GM12878 (cell line): Measurements from ENCODE around the gene USE1. TPM values are rescaled to one million over a fixed set of nuclear protein-coding genes. Genes with fewer than 3 reads are reported as not detected.

Experiments used
- ETV6 ChIP-seq, 2 experiments: fragments of 450-650 bp in 1 of 2; IDR thresholded peaks in 1 of 2; conservative IDR thresholded peaks in 1 of 2; 2 replicates each; pipeline ENCODE4 v1.6.1; 2014; ENCODE audit warnings: antibody characterized with exemption in 1 of 2, borderline replicate concordance in 1 of 2, low read depth in 1 of 2, mild to moderate bottlenecking in 1 of 2, moderate library complexity in 1 of 2
- GATAD2B ChIP-seq: fragments of 450-650 bp; conservative IDR thresholded peaks from 2 replicates; pipeline ENCODE4 v1.6.1; 2017; ENCODE audit warnings: low read depth, mild to moderate bottlenecking, moderate library complexity
- HSF1 ChIP-seq: fragments of 150-350 bp; IDR thresholded peaks from 2 replicates; pipeline ENCODE4 v1.6.1; 2014; ENCODE audit warnings: mild to moderate bottlenecking, low read depth, low read length
- JUNB ChIP-seq: IDR thresholded peaks from 2 replicates; pipeline ENCODE4 v1.6.1; 2016; ENCODE audit warnings: antibody characterized with exemption, mild to moderate bottlenecking
- MLLT1 ChIP-seq: fragments of 450-650 bp; IDR thresholded peaks from 2 replicates; pipeline ENCODE4 v1.6.1; 2016; ENCODE audit warnings: mild to moderate bottlenecking
- NR2F1 ChIP-seq: fragments of 450-650 bp; conservative IDR thresholded peaks from 2 replicates; pipeline ENCODE4 v1.6.1; 2017; ENCODE audit warnings: mild to moderate bottlenecking
- SIX5 ChIP-seq: IDR thresholded peaks from 2 replicates; pipeline ENCODE4 v1.6.1; 2011; ENCODE audit warnings: mild to moderate bottlenecking, low read depth, low read length, moderate library complexity; ENCODE audit not compliant: severe bottlenecking
- ZBTB11 ChIP-seq: fragments of 450-650 bp; formaldehyde crosslinking; IDR thresholded peaks from 2 replicates; pipeline ENCODE4 v1.5.0; 2022; ENCODE audit warnings: mild to moderate bottlenecking, missing genetic modification characterization
- polyA plus RNA-seq, 11 experiments: library from polyadenylated mRNA; depleted of rRNA in 4 of 11; unstranded in 6 of 11; stranded (reverse) in 5 of 11; fragments of >200 nt; fragmentation: Nextera tagmentation in 4 of 11; fragmentation: Illumina TruSeq in 1 of 11; extraction: Ambion mirVana in 4 of 11; extraction: Trizol in 1 of 11; gene quantifications; 1 replicate in 1 of 11; 2 replicates in 10 of 11; pipeline versions ENCODE4 v1.2.1 to v1.2.3, GENCODE V29; 2011 to 2016; ENCODE audit warnings: inconsistent platforms in 2 of 11, missing spikeins in 2 of 11, low read depth in 1 of 11
- total RNA-seq, 4 experiments: library from RNA; depleted of rRNA in 3 of 4; stranded (reverse); fragments of >200 nt in 3 of 4; fragmentation: Illumina TruSeq in 1 of 4; extraction: Trizol in 1 of 4; gene quantifications; 2 replicates each; pipeline versions ENCODE4 v1.2.1 to v1.2.3, GENCODE V29; 2013 to 2021

Gene USE1
- total and polyA plus RNA-seq, 10 of the 15 experiments (the other 5 are each of a cell fraction or from before 2014, with no cell fraction given): 9.7 to 24.0 (median 16.1) TPM

GRCh38 chr19:17235300-17235970 lies 20.3 kb downstream of the USE1 start (continued):
- TF ChIP-seq ZBTB11 (no peak), MLLT1 (no peak), HSF1 (no peak), SIX5 (no peak), ETV6 (conservative IDR thresholded peaks at IDR 0.05 in 1 of 2, IDR thresholded peaks at IDR 0.05 in 1 of 2; ENCODE audit: borderline replicate concordance in 1 of 2, low read depth in 1 of 2) (no peak), NR2F1 (peak; percentile 75), GATAD2B (peak; percentile 98), JUNB (no peak)
